AG10803 (cell line): ENCODE results near the gene SLC25A26.

Source experiments
- DNase-seq: peaks from one replicate; pipeline ENCODE4 v3.0.0; 2010; ENCODE audit warnings: low read depth
- H3K4me3 ChIP-seq: 2 replicates; pipeline ENCODE4 v1.5.1; 2011; ENCODE audit warnings: mild to moderate bottlenecking, low read length, control low read depth
- TF ChIP-seq, protein P1 (sequence below): conservative IDR thresholded peaks from 2 replicates; pipeline ENCODE4 v1.5.1; 2011; ENCODE audit warnings: mild to moderate bottlenecking, low read length, control low read depth, inconsistent platforms

Gene SLC25A26

DNA sequence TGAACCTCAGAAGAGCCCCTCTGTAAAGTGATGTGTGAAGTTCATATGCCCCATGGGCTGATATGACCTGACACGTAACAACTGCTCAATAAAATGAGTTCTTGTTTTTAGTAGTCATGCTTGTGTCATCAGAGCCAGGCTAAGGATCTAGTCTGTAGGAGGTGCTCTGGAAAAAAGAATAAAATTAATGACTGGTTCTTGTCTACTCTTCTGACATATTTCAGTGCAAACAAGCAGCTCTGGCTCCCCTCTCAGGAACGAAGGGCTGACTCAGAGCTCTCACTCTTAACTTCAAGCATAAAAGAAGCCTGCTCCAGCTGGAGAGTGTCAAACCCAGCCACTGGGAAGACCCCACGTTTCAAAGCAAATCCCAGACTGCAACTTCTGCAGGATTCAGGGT, 203.0 kb downstream of the SLC25A26 start:
- TF ChIP-seq, protein P1, sequence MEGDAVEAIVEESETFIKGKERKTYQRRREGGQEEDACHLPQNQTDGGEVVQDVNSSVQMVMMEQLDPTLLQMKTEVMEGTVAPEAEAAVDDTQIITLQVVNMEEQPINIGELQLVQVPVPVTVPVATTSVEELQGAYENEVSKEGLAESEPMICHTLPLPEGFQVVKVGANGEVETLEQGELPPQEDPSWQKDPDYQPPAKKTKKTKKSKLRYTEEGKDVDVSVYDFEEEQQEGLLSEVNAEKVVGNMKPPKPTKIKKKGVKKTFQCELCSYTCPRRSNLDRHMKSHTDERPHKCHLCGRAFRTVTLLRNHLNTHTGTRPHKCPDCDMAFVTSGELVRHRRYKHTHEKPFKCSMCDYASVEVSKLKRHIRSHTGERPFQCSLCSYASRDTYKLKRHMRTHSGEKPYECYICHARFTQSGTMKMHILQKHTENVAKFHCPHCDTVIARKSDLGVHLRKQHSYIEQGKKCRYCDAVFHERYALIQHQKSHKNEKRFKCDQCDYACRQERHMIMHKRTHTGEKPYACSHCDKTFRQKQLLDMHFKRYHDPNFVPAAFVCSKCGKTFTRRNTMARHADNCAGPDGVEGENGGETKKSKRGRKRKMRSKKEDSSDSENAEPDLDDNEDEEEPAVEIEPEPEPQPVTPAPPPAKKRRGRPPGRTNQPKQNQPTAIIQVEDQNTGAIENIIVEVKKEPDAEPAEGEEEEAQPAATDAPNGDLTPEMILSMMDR, result peak; percentile 10; the same call in 1 of the 2 replicates
- H3K4me3 ChIP-seq, result no peak overlapping the region
- peak; percentile 75 for DNase-seq

DNA sequence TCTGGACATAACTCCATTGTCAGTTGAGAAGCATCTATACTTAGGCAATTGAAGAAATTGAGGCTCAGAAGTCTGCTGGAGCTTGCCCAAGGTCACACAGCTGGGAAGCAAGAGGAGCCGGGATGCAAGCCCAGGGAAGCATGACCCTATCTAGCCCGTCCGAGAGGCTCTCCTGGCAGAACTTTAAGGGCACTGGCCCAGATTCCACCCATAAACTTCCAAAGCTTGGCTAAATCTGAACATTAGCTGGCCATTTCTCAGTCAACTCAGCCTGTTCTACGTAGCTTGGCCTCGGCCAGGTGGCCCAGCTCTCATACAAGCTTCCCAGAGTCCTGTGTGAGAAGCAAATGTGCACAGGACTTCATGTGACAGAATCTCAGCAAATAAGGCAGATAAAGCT, 204.2 kb downstream of the SLC25A26 start:
- DNase-seq, result no peak
- TF ChIP-seq, protein P1, result no peak
- no peak overlapping the region for H3K4me3 ChIP-seq

DNA sequence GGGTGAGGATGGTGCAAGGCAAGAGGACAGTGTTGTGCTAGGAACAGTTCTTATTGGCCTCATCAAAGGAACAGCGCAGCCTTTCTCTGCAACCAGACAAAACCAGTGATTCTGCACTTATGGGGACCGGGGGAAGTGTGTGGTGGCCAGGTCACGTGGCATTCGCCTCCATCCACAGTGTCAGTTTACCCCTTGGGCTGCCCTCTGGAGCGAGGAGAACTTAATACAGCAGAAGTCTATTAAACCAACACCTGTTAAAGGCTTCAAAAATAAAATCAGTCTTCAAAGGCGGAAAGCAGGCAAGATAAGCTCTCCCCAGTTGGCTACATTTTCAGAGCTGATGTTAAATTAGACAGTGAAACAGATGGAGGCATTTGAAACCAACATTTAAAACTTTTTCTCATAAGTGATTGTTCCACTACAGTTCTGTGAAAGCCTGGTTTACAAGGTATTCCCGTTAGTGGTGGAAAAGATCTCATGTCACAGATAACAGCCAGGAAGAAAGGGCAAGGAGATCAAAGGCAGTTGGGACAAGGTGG, 204.8 kb downstream of the SLC25A26 start:
- TF ChIP-seq, protein P1, result no peak
- no peak for DNase-seq
- H3K4me3 ChIP-seq, result no peak overlapping the region

DNA sequence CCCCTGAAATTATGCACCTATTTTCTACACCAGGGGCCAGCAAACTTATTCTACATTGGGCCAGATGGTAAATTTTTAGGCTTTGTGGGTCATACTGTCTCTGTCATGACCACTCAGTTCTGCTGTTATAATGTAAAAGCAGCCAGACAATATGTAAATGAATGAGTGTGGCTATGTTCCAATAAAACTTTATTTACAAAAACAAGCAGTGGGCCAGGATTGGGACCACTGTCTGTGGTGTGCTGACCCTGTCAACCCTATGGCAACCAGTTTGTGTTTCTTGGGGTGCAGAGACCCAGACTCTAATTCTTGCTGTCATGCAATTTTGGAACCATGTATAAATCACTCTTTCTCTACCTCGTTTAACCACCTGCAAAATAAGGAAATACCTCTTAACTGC, 205.3 kb downstream of the SLC25A26 start:
- DNase-seq, result no peak
- TF ChIP-seq, protein P1, result no peak
- H3K4me3 ChIP-seq, result no peak overlapping the region

DNA sequence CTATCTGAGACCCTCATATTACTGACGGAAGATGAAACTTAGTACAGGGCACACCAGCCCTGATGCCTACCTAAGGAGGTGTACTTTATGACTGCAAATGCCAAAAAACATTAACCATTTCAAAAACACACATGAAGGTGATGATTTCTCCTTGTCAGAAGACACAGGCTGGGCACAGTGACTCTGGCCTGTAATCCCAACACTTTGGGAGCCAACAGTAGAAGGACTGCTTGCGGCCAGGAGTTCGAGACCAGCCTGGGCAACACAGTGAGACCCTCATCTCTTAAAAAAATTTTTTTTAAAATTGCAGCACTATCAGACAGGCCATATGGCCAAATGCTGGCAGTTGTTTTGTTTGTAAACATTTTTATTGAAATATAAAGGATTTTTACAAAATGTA, 206.6 kb downstream of the SLC25A26 start:
- no peak for DNase-seq
- no peak overlapping the region for H3K4me3 ChIP-seq
- TF ChIP-seq, protein P1, result no peak

DNA sequence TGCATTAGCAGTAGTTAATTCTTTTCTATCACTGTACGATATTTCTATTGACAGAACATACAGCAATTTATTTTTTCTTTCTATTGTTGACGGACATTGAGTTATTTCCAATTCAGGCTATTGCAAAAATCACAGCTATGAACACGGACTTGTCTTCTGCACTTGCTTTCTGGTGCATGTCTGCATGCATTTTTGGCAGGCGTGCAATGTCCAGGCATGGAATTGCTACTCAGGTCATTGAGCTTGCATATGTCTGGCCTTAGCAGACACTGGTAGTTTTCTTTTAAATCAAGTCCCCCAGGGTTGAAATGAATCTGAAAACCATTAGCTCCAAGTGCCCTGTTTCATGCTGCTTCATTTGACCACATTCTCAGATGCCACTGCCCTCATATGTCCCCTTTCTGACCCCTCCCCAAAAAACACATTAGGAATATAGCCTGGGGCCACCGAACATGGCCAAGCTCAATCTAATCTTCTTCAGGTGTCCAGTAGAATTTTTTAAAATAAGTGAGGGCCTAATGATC, 207.2 kb downstream of the SLC25A26 start:
- TF ChIP-seq, protein P1, result no peak
- H3K4me3 ChIP-seq, result no peak overlapping the region
- no peak for DNase-seq
